Mucosa of rectum (tissue), 2 donors: Measurements from ENCODE around the gene ADARB2.
"Not testable (repeated sequence)": the region's sequence is repeated elsewhere in the genome, so short reads cannot be mapped to it uniquely, and the experiment has no call there.

ENCODE experiments used
- H3K27ac ChIP-seq, 2 donors: one replicate each; pipeline ENCODE4 v1.7.0; 2013; ENCODE audit warnings: inconsistent platforms in 2 of 2, low read depth in 2 of 2, low read length in 2 of 2
- H3K27me3 ChIP-seq, 2 donors: one replicate each; pipeline ENCODE4 v1.7.0; 2013; ENCODE audit warnings: low read length in 2 of 2; ENCODE audit not compliant: control insufficient read depth in 2 of 2, insufficient read depth in 2 of 2
- H3K36me3 ChIP-seq, 2 donors: one replicate each; pipeline ENCODE4 v1.7.0; 2013; ENCODE audit warnings: low read length in 2 of 2; ENCODE audit not compliant: control insufficient read depth in 2 of 2, insufficient read depth in 2 of 2
- H3K4me1 ChIP-seq, 2 donors: one replicate each; pipeline ENCODE4 v1.7.0; 2013; ENCODE audit warnings: low read length in 2 of 2, mild to moderate bottlenecking in 1 of 2; ENCODE audit not compliant: control insufficient read depth in 2 of 2, insufficient read depth in 2 of 2
- H3K4me3 ChIP-seq, 2 donors: one replicate each; pipeline ENCODE4 v1.7.0; 2013; ENCODE audit warnings: low read length in 2 of 2
- H3K9ac ChIP-seq, 2 donors: one replicate each; pipeline ENCODE4 v1.7.0; 2013; ENCODE audit warnings: low read length in 2 of 2, low read depth in 1 of 2, mild to moderate bottlenecking in 1 of 2
- H3K9me3 ChIP-seq, 2 donors: one replicate each; pipeline ENCODE4 v1.7.0; 2013; ENCODE audit warnings: low read length in 2 of 2; ENCODE audit not compliant: control insufficient read depth in 2 of 2
- donor health status: healthy.
- donor health status: Normal muscosa, but diverticular disease.

Gene ADARB2

GRCh38 chr10:1344846-1345245, 392.5 kb downstream of the ADARB2 start:
- no peaks in the 10 kb centered on the region for H3K4me1 ChIP-seq
- no peak overlapping the region for H3K9ac ChIP-seq
- H3K36me3 ChIP-seq = no peaks in the 10 kb centered on the region
- H3K27me3 ChIP-seq = no peaks in the 10 kb centered on the region
- no peaks in the 10 kb centered on the region for H3K9me3 ChIP-seq
- H3K4me3 ChIP-seq = no peak overlapping the region
- H3K27ac ChIP-seq = no peak overlapping the region

- Histone ChIP-seq H3K9ac (no peak overlapping the region), H3K27ac (no peak overlapping the region), H3K4me1 (no peaks in the 10 kb centered on the region), H3K9me3 (no peaks in the 10 kb centered on the region), H3K4me3 (no peak overlapping the region), H3K36me3 (no peaks in the 10 kb centered on the region), H3K27me3 (no peaks in the 10 kb centered on the region)
Observed at GRCh38 chr10:1344408-1344807, 392.9 kb downstream of the ADARB2 start.

GRCh38 chr10:1343176-1343575, 394.1 kb downstream of the ADARB2 start:
- Histone ChIP-seq H3K27ac (no peak overlapping the region), H3K4me1 (no peaks in the 10 kb centered on the region), H3K4me3 (no peak overlapping the region), H3K27me3 (no peaks in the 10 kb centered on the region), H3K9me3 (no peaks in the 10 kb centered on the region), H3K36me3 (no peaks in the 10 kb centered on the region), H3K9ac (no peak overlapping the region)

GRCh38 chr10:1341052-1341451, 396.3 kb downstream of the ADARB2 start:
- not testable (repeated sequence) for H3K36me3 ChIP-seq, H3K4me3 ChIP-seq, H3K27ac ChIP-seq, H3K9ac ChIP-seq, H3K4me1 ChIP-seq, H3K9me3 ChIP-seq, H3K27me3 ChIP-seq

- H3K36me3 ChIP-seq = no peaks in the 10 kb centered on the region
- H3K27me3 ChIP-seq = no peaks in the 10 kb centered on the region
- no peaks in the 10 kb centered on the region for H3K9me3 ChIP-seq
- no peaks in the 10 kb centered on the region for H3K4me1 ChIP-seq
- H3K4me3 ChIP-seq = no peak overlapping the region
- H3K27ac ChIP-seq = no peak overlapping the region
- H3K9ac ChIP-seq = no peak overlapping the region
Observed at GRCh38 chr10:1339396-1339795, 397.9 kb downstream of the ADARB2 start.

GRCh38 chr10:1335642-1336041, 401.7 kb downstream of the ADARB2 start:
- Histone ChIP-seq H3K36me3 (no peaks in the 10 kb centered on the region), H3K4me1 (no peaks in the 10 kb centered on the region), H3K9ac (no peak overlapping the region), H3K27ac (no peak overlapping the region), H3K27me3 (no peaks in the 10 kb centered on the region), H3K9me3 (no peaks in the 10 kb centered on the region), H3K4me3 (no peak overlapping the region)

- Histone ChIP-seq H3K9me3 (no peaks in the 10 kb centered on the region), H3K9ac (no peak overlapping the region), H3K27me3 (no peaks in the 10 kb centered on the region), H3K36me3 (no peaks in the 10 kb centered on the region), H3K27ac (no peak overlapping the region), H3K4me1 (no peaks in the 10 kb centered on the region), H3K4me3 (no peak overlapping the region)
Observed at GRCh38 chr10:1333981-1334380, 403.3 kb downstream of the ADARB2 start.

- H3K36me3 ChIP-seq = no peaks in the 10 kb centered on the region
- no peak overlapping the region for H3K27ac ChIP-seq
- H3K4me3 ChIP-seq = no peak overlapping the region
- no peak overlapping the region for H3K9ac ChIP-seq
- H3K27me3 ChIP-seq = no peaks in the 10 kb centered on the region
- no peaks in the 10 kb centered on the region for H3K9me3 ChIP-seq
- H3K4me1 ChIP-seq = no peaks in the 10 kb centered on the region
Observed at GRCh38 chr10:1331560-1331959, 405.8 kb downstream of the ADARB2 start.

- Histone ChIP-seq H3K4me3 (no peak overlapping the region), H3K27ac (no peak overlapping the region), H3K9ac (no peak overlapping the region), H3K9me3 (no peaks in the 10 kb centered on the region), H3K27me3 (no peaks in the 10 kb centered on the region), H3K36me3 (no peaks in the 10 kb centered on the region), H3K4me1 (peaks cover 0 to 8% of the 10 kb centered on the region in 2 donors)
Observed at GRCh38 chr10:1329622-1330021, 407.7 kb downstream of the ADARB2 start.

GRCh38 chr10:1328981-1329614, 408.2 kb downstream of the ADARB2 start:
- Histone ChIP-seq H3K4me1 (peaks cover 0 to 8% of the 10 kb centered on the region in 2 donors), H3K27ac (no peak overlapping the region), H3K9me3 (no peaks in the 10 kb centered on the region), H3K27me3 (no peaks in the 10 kb centered on the region), H3K4me3 (no peak overlapping the region), H3K9ac (no peak overlapping the region), H3K36me3 (no peaks in the 10 kb centered on the region)
